Heart left ventricle (tissue), 13 donors: ENCODE measurements around the gene LNX1.
"Not testable (repeated sequence)": the region's sequence is repeated elsewhere in the genome, so short reads cannot be mapped to it uniquely, and the experiment has no call there.

Experiments
- POLR2A ChIP-seq, 2 donors: fragments of 450-650 bp; IDR thresholded peaks; one replicate each; pipeline ENCODE4 v1.6.1; 2017; ENCODE audit warnings: antibody characterized with exemption in 2 of 2, mild to moderate bottlenecking in 2 of 2, moderate library complexity in 2 of 2
- TF ChIP-seq, protein P1 (sequence below), 12 donors: fragments of 200-600 bp; sonication (generic) in 4 of 12; IDR thresholded peaks; one replicate each; pipeline versions ENCODE4 v1.5.0 to v1.8.0; 2018 to 2022; ENCODE audit warnings: antibody characterized with exemption in 12 of 12, mild to moderate bottlenecking in 5 of 12
- donor health status: ischemic (EF 13 %, LVEDD 7.1; RV severe dilation, severe dysfunction).
- donor health status: DM: no; HTN: yes; CAD: no.
- donor health status: DM: no; HTN: no; CAD: no.
- donor health status: ischemic (EF 25% LVEDD 6.9; RV normal size, moderate dysfunction).
- donor health status: ischemic (EF 25% LVEDD 5.7; RV mildly dilated, moderate dysfunction).
- donor health status: ischemic (EF 35%, LVEDD 5.7; RV mildly dilated, moderate dysfunction).
- donor health status: nonischemic (EF 11% LVEDD 7.7; RV severe dilation, severe dysfunction).
- donor health status: DM: yes; HTN: yes; CAD: no.
- donor health status: PGD.
- donor health status: ischemic (EF 29% LVEDD 5.4; RV normal size, mild dysfunction).
- donor health status: nonischemic (EF 23%, LVEDD 6.1; RV moderate dilation, normal function).

- TF ChIP-seq, protein P1, sequence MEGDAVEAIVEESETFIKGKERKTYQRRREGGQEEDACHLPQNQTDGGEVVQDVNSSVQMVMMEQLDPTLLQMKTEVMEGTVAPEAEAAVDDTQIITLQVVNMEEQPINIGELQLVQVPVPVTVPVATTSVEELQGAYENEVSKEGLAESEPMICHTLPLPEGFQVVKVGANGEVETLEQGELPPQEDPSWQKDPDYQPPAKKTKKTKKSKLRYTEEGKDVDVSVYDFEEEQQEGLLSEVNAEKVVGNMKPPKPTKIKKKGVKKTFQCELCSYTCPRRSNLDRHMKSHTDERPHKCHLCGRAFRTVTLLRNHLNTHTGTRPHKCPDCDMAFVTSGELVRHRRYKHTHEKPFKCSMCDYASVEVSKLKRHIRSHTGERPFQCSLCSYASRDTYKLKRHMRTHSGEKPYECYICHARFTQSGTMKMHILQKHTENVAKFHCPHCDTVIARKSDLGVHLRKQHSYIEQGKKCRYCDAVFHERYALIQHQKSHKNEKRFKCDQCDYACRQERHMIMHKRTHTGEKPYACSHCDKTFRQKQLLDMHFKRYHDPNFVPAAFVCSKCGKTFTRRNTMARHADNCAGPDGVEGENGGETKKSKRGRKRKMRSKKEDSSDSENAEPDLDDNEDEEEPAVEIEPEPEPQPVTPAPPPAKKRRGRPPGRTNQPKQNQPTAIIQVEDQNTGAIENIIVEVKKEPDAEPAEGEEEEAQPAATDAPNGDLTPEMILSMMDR (IDR thresholded peaks at IDR 0.05): not testable (repeated sequence)
- TF ChIP-seq POLR2A (IDR thresholded peaks at IDR 0.05): not testable (repeated sequence)
Observed at GRCh38 chr4:53409479-53409878, 181.8 kb downstream of the LNX1 start.
